OCI-LY7 (cell line): ENCODE measurements around the gene KLB. TPM values are rescaled to one million over a fixed set of nuclear protein-coding genes. Genes with fewer than 3 reads are reported as not detected.

ENCODE experiments used
- BruUV-seq: library from RNA; stranded (reverse); fragments of 400-500 nt; replicated peaks from 2 replicates; lab custom pipeline; 2021; lab: Mats Ljungman, UMichigan
- CTCF ChIA-PET: fragments of 300-600 bp; sonication (Branson Sonifier 250); formaldehyde crosslinking; loops from one replicate; lab custom pipeline; 2022; ENCODE audit warnings: antibody characterized with exemption; ENCODE audit not compliant: unreplicated experiment; lab: Charles Lee
- POLR2A ChIA-PET: fragments of 300-600 bp; sonication (Branson Sonifier 250); formaldehyde crosslinking; loops from one replicate; lab custom pipeline; 2022; ENCODE audit warnings: antibody characterized with exemption; lab: Charles Lee
- DNase-seq: peaks from one replicate; pipeline ENCODE4 v3.0.0-alpha.2; 2015; ENCODE audit warnings: low spot score
- H2AFZ ChIP-seq: fragments of 200-600 bp; sonication (generic), shearing (Covaris generic); 2 replicates; pipeline ENCODE4 v1.6.1; 2014; ENCODE audit warnings: mild to moderate bottlenecking, antibody characterized with exemption, low read length, moderate library complexity
- H3K27ac ChIP-seq: fragments of 200-600 bp; sonication (generic); 2 replicates; pipeline ENCODE4 v1.5.1; 2014; ENCODE audit warnings: mixed run types, low read depth, mild to moderate bottlenecking, moderate library complexity, low read length, inconsistent platforms; ENCODE audit not compliant: poor library complexity, severe bottlenecking
- H3K36me3 ChIP-seq: fragments of 200-600 bp; sonication (generic); 2 replicates; pipeline ENCODE4 v1.6.1; 2014; ENCODE audit warnings: mild to moderate bottlenecking, antibody characterized with exemption, low read length, moderate library complexity, mixed read lengths; ENCODE audit not compliant: insufficient read depth
- H3K4me1 ChIP-seq: fragments of 200-600 bp; sonication (generic); 2 replicates; pipeline ENCODE4 v1.5.1; 2014; ENCODE audit warnings: mild to moderate bottlenecking, low read length; ENCODE audit not compliant: insufficient read depth, poor library complexity, severe bottlenecking
- H3K4me2 ChIP-seq: fragments of 200-600 bp; sonication (generic); 2 replicates; pipeline ENCODE4 v1.6.1; 2014; ENCODE audit warnings: mild to moderate bottlenecking, low read length
- H3K4me3 ChIP-seq: fragments of 200-600 bp; sonication (generic); 2 replicates; pipeline ENCODE4 v1.5.1; 2014; ENCODE audit warnings: mild to moderate bottlenecking, low read depth, low read length; ENCODE audit not compliant: poor library complexity, severe bottlenecking
- H3K79me2 ChIP-seq: fragments of 200-600 bp; sonication (generic); 2 replicates; pipeline ENCODE4 v1.6.1; 2016; ENCODE audit warnings: low read depth, mild to moderate bottlenecking, low read length, moderate library complexity, mixed read lengths; ENCODE audit not compliant: insufficient read depth
- H3K9me2 ChIP-seq: fragments of 200-600 bp; sonication (generic); 2 replicates; pipeline ENCODE4 v1.6.1; 2016; ENCODE audit warnings: mild to moderate bottlenecking, low read length, mixed read lengths; ENCODE audit not compliant: insufficient read depth
- H3K9me3 ChIP-seq: fragments of 200-600 bp; sonication (generic); 2 replicates; pipeline ENCODE4 v1.6.1; 2014; ENCODE audit warnings: mild to moderate bottlenecking, mixed run types, low read length, mixed read lengths
- H4K20me1 ChIP-seq: fragments of 200-600 bp; sonication (generic); 2 replicates; pipeline ENCODE4 v1.6.1; 2014; ENCODE audit warnings: mild to moderate bottlenecking, antibody characterized with exemption, low read length, moderate library complexity, mixed read lengths; ENCODE audit not compliant: insufficient read depth
- EZH2phosphoT487 ChIP-seq: fragments of 200-600 bp; sonication (generic); IDR thresholded peaks from 2 replicates; pipeline ENCODE4 v1.6.1; 2018; ENCODE audit warnings: low read depth, borderline replicate concordance, mild to moderate bottlenecking, mixed run types, antibody characterized with exemption, low read length, moderate library complexity, mixed read lengths
- intact Hi-C: fragments of 100-400 bp; cut with micrococcal nuclease; formaldehyde crosslinking; loops from one replicate; pipeline ENCODE4 v1.10.0; 2022; ENCODE audit not compliant: unreplicated experiment
- total RNA-seq, 2 experiments: library from RNA; depleted of rRNA in 1 of 2; stranded (reverse); fragments of >200 nt in 1 of 2; shearing (Covaris generic) in 1 of 2; gene quantifications; 2 replicates each; pipeline ENCODE4 v1.2.3, GENCODE V29; 2014 to 2022
- TF ChIP-seq, protein P1 (sequence below): fragments of 200-600 bp; sonication (generic); conservative IDR thresholded peaks from 2 replicates; pipeline ENCODE4 v1.5.1; 2014; ENCODE audit warnings: mild to moderate bottlenecking, antibody characterized with exemption, low read length, moderate library complexity, mixed read lengths

KLB gene
- total RNA-seq, 2 experiments from 2014 or later: not detected

DNA sequence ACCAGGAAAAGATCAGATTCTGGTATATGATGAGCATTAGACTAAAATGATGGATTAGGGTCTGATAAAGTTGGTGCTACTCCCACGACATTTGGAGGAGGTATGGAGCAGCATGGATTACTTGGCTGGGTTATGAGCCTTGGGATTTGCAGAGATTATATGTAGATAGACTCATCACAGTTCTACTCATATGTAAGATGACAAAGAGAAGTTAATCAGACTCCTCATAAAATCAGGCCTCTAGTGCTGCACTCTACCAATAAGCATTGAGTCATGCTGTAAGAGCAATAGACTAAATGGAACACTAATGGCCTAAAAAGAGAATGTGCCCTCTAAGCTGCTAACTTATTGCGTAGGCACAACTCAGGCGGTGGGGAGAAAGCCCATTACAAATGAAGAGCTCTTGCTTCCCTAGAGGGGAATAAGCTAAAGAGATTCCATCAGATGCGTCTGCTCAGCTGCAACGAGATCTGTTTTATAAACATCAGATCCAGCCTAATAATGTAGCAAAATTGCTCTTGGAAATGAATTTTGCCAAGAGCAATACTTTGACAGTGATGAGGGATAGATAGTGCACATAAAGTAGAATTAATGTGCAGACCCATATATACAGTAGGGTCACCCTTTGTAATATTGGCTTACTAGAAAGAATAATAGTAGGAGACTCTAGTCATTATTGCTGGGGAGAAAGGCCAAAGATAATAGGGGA, 69.6 kb downstream of the KLB start:
- H3K79me2 ChIP-seq: no peaks in the 10 kb centered on the region
- H3K36me3 ChIP-seq: peaks cover 56% of the 10 kb centered on the region
- no peak for DNase-seq
- no peaks in the 10 kb centered on the region for H3K9me3 ChIP-seq
- intact Hi-C loops: no loop called here
- no peaks in the 10 kb centered on the region for H3K4me1 ChIP-seq
- H3K4me2 ChIP-seq: no peak overlapping the region
- H4K20me1 ChIP-seq: no peaks in the 10 kb centered on the region
- no TSS peak for BruUV-seq
- H3K4me3 ChIP-seq: no peak overlapping the region
- no peak for TF ChIP-seq EZH2phosphoT487
- TF ChIP-seq, protein P1, sequence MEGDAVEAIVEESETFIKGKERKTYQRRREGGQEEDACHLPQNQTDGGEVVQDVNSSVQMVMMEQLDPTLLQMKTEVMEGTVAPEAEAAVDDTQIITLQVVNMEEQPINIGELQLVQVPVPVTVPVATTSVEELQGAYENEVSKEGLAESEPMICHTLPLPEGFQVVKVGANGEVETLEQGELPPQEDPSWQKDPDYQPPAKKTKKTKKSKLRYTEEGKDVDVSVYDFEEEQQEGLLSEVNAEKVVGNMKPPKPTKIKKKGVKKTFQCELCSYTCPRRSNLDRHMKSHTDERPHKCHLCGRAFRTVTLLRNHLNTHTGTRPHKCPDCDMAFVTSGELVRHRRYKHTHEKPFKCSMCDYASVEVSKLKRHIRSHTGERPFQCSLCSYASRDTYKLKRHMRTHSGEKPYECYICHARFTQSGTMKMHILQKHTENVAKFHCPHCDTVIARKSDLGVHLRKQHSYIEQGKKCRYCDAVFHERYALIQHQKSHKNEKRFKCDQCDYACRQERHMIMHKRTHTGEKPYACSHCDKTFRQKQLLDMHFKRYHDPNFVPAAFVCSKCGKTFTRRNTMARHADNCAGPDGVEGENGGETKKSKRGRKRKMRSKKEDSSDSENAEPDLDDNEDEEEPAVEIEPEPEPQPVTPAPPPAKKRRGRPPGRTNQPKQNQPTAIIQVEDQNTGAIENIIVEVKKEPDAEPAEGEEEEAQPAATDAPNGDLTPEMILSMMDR: no peak
- no peaks in the 10 kb centered on the region for H3K9me2 ChIP-seq
- no peak overlapping the region for H2AFZ ChIP-seq
- ChIA-PET POLR2A (interaction anchor here (0.6 to 0.7 kb wide), 2 partner anchors 93 to 313 kb away, joined by 3 read pairs; no protein-coding TSS in a partner anchor), CTCF (no interaction called here)
- H3K27ac ChIP-seq: no peak overlapping the region

DNA sequence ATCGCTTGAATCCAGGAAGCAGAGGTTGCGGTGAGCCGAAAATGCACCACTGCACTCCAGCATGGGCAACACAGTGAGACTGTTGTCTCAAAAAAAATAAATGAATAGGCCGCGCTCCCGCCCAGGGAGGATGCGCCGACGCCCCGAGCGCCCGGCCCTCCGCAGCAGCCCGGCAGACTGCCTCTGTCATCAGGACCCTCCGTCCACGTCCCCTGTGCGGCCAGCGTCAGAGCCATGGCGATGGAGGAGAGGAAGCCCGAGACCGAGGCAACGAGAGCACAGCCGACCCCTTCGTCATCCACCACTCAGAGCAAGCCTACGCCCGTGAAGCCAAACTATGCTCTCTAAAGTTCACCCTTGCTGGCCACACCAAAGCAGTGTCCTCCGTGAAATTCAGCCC, 73.5 kb downstream of the KLB start:
- no peak for DNase-seq
- Histone ChIP-seq H3K79me2 (no peaks in the 10 kb centered on the region), H3K27ac (no peak overlapping the region), H3K4me2 (no peak overlapping the region), H3K9me3 (no peaks in the 10 kb centered on the region), H3K36me3 (peaks cover 26% of the 10 kb centered on the region), H4K20me1 (no peaks in the 10 kb centered on the region), H3K9me2 (no peaks in the 10 kb centered on the region), H2AFZ (no peak overlapping the region), H3K4me3 (no peak overlapping the region), H3K4me1 (no peaks in the 10 kb centered on the region)
- intact Hi-C loops: loop anchor here (5.0 kb wide), 1 partner anchor 107 kb away; no protein-coding TSS in a partner anchor
- ChIA-PET POLR2A (interaction anchor here (1.0 kb wide), 1 partner anchor 260 kb away, joined by 6 read pairs; no protein-coding TSS in a partner anchor), CTCF (interaction anchor here (0.6 kb wide), 1 partner anchor 250 kb away, joined by 3 read pairs; no protein-coding TSS in a partner anchor)
- no peak for TF ChIP-seq EZH2phosphoT487
- TF ChIP-seq, protein P1: no peak
- BruUV-seq: no TSS peak
